GM06990 (cell line): Measurements from ENCODE around the gene SRCAP.

ENCODE experiments used
- DNase-seq: peaks from one replicate; pipeline ENCODE4 v3.0.0-alpha.2; 2011; ENCODE audit not compliant: insufficient read length; ENCODE audit errors: extremely low read depth
- H3K27me3 ChIP-seq: replicated peaks from 2 replicates; pipeline ENCODE4 v1.6.0; 2011; ENCODE audit warnings: low read length; ENCODE audit not compliant: control insufficient read depth, insufficient read depth
- H3K36me3 ChIP-seq: 2 replicates; pipeline ENCODE4 v1.5.1; 2011; ENCODE audit warnings: low read length; ENCODE audit not compliant: control insufficient read depth, insufficient read depth
- H3K4me3 ChIP-seq: replicated peaks from 2 replicates; pipeline ENCODE4 v1.5.1; 2011; ENCODE audit warnings: low read depth, mild to moderate bottlenecking, control low read depth, low read length
- TF ChIP-seq, protein P1 (sequence below): IDR thresholded peaks from 2 replicates; pipeline ENCODE4 v1.5.1; 2011; ENCODE audit warnings: low read length, control low read depth, mild to moderate bottlenecking, inconsistent platforms; ENCODE audit not compliant: insufficient read depth, poor library complexity, severe bottlenecking

The SRCAP gene

DNA sequence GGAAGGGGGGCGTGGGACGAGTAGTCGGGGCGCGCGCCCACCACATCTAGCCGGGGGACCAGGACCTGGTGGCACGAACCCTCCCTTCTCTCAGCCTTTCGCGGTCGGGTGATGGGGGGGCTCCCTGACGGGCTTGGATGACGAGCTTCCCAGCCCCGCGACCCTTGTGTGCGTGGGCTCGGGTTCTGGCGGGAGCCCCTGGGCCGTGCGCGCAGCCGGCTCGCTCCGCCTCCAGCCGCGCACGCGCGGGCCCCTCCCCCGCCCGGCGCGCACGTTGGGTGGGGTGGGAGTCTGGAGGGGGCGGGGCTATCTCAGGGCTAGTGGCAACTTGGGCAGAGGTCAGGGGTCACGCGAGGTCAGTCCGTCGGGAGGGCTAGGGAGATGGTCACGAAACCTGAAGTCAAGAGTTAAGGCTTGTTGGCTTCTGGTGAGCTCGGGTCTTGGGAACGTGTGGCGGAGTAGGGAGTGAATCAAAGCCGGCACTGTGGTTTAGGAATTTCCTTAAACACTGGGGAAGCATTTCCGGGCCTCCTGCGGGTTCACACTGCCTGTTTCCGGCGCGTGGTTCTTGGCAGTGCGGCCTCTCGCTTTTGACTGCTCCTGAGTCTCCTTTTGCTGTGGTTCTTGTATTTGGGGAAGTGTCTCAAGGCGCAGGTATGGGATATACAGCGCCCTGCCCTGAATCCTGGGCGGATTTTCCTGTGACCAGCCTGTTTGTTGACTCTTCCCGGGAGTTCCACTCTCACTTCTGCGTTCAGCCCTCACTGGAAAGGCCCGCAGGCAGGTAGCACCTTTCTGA lies at the start of gene SRCAP:
SRCAP (plus strand) TSS at position 356 of the 799 bp plus-strand sequence. CDS start 1,654 bp downstream, outside the sequence.
- peak within 1 kb of the TSS; percentile 95 for H3K4me3 ChIP-seq
- peaks cover 6% of the 10 kb centered on the region for H3K36me3 ChIP-seq
- DNase-seq = peak; percentile 88
- TF ChIP-seq, protein P1, sequence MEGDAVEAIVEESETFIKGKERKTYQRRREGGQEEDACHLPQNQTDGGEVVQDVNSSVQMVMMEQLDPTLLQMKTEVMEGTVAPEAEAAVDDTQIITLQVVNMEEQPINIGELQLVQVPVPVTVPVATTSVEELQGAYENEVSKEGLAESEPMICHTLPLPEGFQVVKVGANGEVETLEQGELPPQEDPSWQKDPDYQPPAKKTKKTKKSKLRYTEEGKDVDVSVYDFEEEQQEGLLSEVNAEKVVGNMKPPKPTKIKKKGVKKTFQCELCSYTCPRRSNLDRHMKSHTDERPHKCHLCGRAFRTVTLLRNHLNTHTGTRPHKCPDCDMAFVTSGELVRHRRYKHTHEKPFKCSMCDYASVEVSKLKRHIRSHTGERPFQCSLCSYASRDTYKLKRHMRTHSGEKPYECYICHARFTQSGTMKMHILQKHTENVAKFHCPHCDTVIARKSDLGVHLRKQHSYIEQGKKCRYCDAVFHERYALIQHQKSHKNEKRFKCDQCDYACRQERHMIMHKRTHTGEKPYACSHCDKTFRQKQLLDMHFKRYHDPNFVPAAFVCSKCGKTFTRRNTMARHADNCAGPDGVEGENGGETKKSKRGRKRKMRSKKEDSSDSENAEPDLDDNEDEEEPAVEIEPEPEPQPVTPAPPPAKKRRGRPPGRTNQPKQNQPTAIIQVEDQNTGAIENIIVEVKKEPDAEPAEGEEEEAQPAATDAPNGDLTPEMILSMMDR = no peak
- H3K27me3 ChIP-seq = no peaks in the 10 kb centered on the region

DNA sequence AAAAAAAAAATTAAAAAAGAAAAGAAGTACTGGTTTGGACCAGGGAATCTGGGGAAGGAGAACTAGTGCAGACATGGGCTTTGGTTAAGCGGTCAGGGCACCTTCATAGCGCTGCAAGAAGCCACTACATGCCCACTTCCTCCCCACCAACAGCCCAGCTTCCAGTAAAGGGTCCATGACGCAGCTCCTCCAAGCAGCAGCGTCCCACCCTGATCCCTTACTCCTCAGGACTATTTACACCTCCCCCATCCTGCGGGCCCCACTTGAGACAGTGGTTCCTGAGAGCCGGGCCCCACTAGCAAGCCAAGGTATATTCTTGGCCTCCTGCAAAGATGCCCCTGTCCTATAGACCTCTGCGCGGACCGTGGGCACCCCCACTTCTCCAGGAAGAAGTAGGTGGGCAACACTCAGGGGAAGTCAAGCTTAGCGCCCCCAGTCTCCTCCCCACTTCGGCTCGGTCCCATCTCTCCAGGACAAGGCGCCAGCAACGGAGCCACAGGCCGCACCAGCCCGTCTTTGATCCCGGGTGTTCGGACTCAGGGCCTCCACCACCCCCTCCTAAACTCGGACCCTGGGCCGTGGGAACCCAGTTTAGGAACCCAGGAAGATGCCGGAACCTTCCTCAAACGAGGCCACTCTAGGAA lies 49.1 kb upstream of the SRCAP start:
- H3K27me3 ChIP-seq = no peaks in the 10 kb centered on the region
- peaks cover 15% of the 10 kb centered on the region for H3K36me3 ChIP-seq
- TF ChIP-seq, protein P1 = no peak
- DNase-seq = no peak
- H3K4me3 ChIP-seq = peak overlapping the region; percentile 42

GRCh38 chr16:30650369-30651123 lies 48.4 kb upstream of the SRCAP start, which contains the start of gene PRR14:
PRR14 (plus strand) TSS chr16:30650960; CDS start chr16:30651646, 686 bp downstream.
- Histone ChIP-seq H3K36me3 (peaks cover 21% of the 10 kb centered on the region), H3K27me3 (no peaks in the 10 kb centered on the region), H3K4me3 (peak within 1 kb of the TSS; percentile 69)
- peak; percentile 97 for DNase-seq
- TF ChIP-seq, protein P1 = no peak

DNA sequence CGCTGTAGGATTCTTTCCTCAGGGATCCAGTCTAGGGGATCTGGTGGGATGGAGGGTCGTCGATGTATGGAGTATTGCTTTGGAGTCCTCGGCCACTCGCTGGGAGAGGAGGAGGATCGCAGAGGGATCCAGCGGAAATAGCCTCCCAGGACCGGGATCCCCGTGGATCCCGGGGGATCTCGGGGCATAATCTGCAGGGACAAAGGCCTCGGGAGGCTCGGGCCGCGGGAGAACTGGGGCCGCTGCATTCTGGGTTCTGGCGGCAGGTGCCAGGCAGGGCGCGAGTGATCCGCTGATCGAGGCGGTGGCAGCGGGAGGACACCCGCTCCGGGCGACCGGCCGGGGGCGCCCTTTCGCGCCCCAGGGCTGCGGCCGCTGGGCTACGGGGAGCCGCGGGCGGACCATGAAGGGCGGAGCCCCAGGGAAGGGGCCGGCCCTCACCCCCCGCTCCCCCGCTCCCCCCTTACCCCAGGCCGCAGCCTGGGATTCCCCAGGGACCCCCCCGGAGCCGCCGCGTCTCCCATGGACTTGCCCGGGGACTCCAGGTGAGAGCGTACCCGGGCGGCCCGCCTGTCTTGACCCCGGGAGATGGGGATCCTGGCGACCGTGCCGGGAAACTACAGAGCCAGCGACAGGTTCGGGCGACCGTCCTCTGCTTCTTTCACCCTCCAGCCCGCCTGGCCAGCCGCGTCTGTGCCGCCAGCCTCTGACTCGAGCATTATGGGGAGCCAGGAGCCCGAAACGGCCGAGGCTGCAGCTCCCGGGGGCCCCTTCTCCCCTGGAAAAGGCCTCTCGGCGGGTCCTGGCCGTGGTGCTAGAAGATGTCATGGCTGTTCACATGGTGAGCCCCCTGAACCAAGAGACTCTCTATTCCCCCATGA lies 47.6 kb upstream of the SRCAP start:
- Histone ChIP-seq H3K36me3 (peaks cover 24% of the 10 kb centered on the region), H3K27me3 (no peaks in the 10 kb centered on the region), H3K4me3 (peak overlapping the region; percentile 69)
- peak; percentile 88 for DNase-seq
- TF ChIP-seq, protein P1 = peak; percentile 60

DNA sequence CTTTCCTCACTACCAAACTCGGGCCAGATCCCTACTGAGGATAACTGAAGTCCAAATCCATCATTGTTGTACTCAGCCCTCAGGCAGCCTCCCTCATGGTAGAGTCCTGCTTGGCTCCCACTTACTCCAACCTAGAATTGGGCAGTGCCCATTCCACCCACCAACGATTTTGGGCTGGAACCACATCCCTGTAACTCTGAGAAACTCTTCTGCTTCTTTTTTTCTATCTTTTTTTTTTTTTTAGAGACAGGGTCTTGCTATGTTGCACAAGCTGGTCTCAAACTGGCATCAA lies 47.0 kb upstream of the SRCAP start:
- TF ChIP-seq, protein P1 = no peak
- no peak for DNase-seq
- no peaks in the 10 kb centered on the region for H3K27me3 ChIP-seq
- peak overlapping the region; percentile 69 for H3K4me3 ChIP-seq
- H3K36me3 ChIP-seq = peaks cover 24% of the 10 kb centered on the region
